ENCODE data around the gene HUWE1. TPM values are rescaled to one million over a fixed set of nuclear protein-coding genes. Genes with fewer than 3 reads are reported as not detected.
A peak's percentile ranks its signal among the peaks of the same experiment; 100 is the strongest.

Gene HUWE1
- total RNA-seq, 1 donor from 2014 or later = 108 TPM

GRCh38 chrX:53688300-53688699, 1.8 kb upstream of the HUWE1 start:
- Histone ChIP-seq H3K9me3 (ENCODE audit: control insufficient read depth in 3 of 3, low read length in 3 of 3) (no peaks in the 10 kb centered on the region), H3K4me3 (ENCODE audit: low read length in 3 of 3) (no peak overlapping the region), H3K27ac (ENCODE audit: low read depth, low read length) (no peak overlapping the region), H3K27me3 (ENCODE audit: control insufficient read depth in 3 of 3, insufficient read depth in 3 of 3, low read length in 3 of 3) (no peaks in the 10 kb centered on the region), H3K36me3 (ENCODE audit: control insufficient read depth in 3 of 3, insufficient read depth in 3 of 3, low read length in 3 of 3) (no peaks in the 10 kb centered on the region), H3K4me1 (ENCODE audit: control insufficient read depth in 3 of 3, insufficient read depth in 3 of 3, low read length in 3 of 3) (peaks cover 0 to 8% (median 0%) of the 10 kb centered on the region in 3 donors), H3K9ac (ENCODE audit: low read depth in 1 of 3, low read length in 3 of 3) (no peak overlapping the region)

- Histone ChIP-seq H3K4me3 (ENCODE audit: low read length in 3 of 3) (peak overlapping the region; percentile 69 to 77 (median 75)), H3K9ac (ENCODE audit: low read depth in 1 of 3, low read length in 3 of 3) (peak overlapping the region; percentile 77 to 88 (median 84)), H3K36me3 (ENCODE audit: control insufficient read depth in 3 of 3, insufficient read depth in 3 of 3, low read length in 3 of 3) (peaks cover 0 to 3% (median 0%) of the 10 kb centered on the region in 3 donors), H3K9me3 (ENCODE audit: control insufficient read depth in 3 of 3, low read length in 3 of 3) (no peaks in the 10 kb centered on the region), H3K4me1 (ENCODE audit: control insufficient read depth in 3 of 3, insufficient read depth in 3 of 3, low read length in 3 of 3) (peaks cover 6 to 15% (median 14%) of the 10 kb centered on the region in 3 donors), H3K27ac (ENCODE audit: low read depth, low read length) (peak overlapping the region; percentile 77), H3K27me3 (ENCODE audit: control insufficient read depth in 3 of 3, insufficient read depth in 3 of 3, low read length in 3 of 3) (no peaks in the 10 kb centered on the region)
These were observed 808 bp downstream of the HUWE1 start for GRCh38 chrX:53685711-53686110.

- Histone ChIP-seq H3K9ac (ENCODE audit: low read depth in 1 of 3, low read length in 3 of 3) (peak overlapping the region; percentile 66 to 89 (median 69)), H3K4me1 (ENCODE audit: control insufficient read depth in 3 of 3, insufficient read depth in 3 of 3, low read length in 3 of 3) (peaks cover 6 to 15% (median 14%) of the 10 kb centered on the region in 3 donors), H3K27ac (ENCODE audit: low read depth, low read length) (peak overlapping the region; percentile 95), H3K27me3 (ENCODE audit: control insufficient read depth in 3 of 3, insufficient read depth in 3 of 3, low read length in 3 of 3) (no peaks in the 10 kb centered on the region), H3K36me3 (ENCODE audit: control insufficient read depth in 3 of 3, insufficient read depth in 3 of 3, low read length in 3 of 3) (peaks cover 0 to 4% (median 3%) of the 10 kb centered on the region in 3 donors), H3K4me3 (ENCODE audit: low read length in 3 of 3) (peak overlapping the region; percentile 75 to 85 (median 81)), H3K9me3 (ENCODE audit: control insufficient read depth in 3 of 3, low read length in 3 of 3) (no peaks in the 10 kb centered on the region)
These were observed 1.9 kb downstream of the HUWE1 start for GRCh38 chrX:53684415-53685192.

GRCh38 chrX:53683556-53684414, 2.7 kb downstream of the HUWE1 start:
- H3K9me3 ChIP-seq (ENCODE audit: control insufficient read depth in 3 of 3, low read length in 3 of 3) = no peaks in the 10 kb centered on the region
- peak overlapping the region; percentile 89 to 91 (median 91) for H3K9ac ChIP-seq (ENCODE audit: low read depth in 1 of 3, low read length in 3 of 3)
- peaks cover 0 to 4% (median 3%) of the 10 kb centered on the region in 3 donors for H3K36me3 ChIP-seq (ENCODE audit: control insufficient read depth in 3 of 3, insufficient read depth in 3 of 3, low read length in 3 of 3)
- H3K4me3 ChIP-seq (ENCODE audit: low read length in 3 of 3) = peak overlapping the region; percentile 81 to 85 (median 84)
- peak overlapping the region; percentile 95 for H3K27ac ChIP-seq (ENCODE audit: low read depth, low read length)
- H3K4me1 ChIP-seq (ENCODE audit: control insufficient read depth in 3 of 3, insufficient read depth in 3 of 3, low read length in 3 of 3) = peaks cover 6 to 15% (median 14%) of the 10 kb centered on the region in 3 donors
- H3K27me3 ChIP-seq (ENCODE audit: control insufficient read depth in 3 of 3, insufficient read depth in 3 of 3, low read length in 3 of 3) = no peaks in the 10 kb centered on the region

- H3K4me1 ChIP-seq (ENCODE audit: control insufficient read depth in 3 of 3, insufficient read depth in 3 of 3, low read length in 3 of 3) = peaks cover 6 to 15% (median 14%) of the 10 kb centered on the region in 3 donors
- peaks cover 0 to 4% (median 3%) of the 10 kb centered on the region in 3 donors for H3K36me3 ChIP-seq (ENCODE audit: control insufficient read depth in 3 of 3, insufficient read depth in 3 of 3, low read length in 3 of 3)
- H3K27me3 ChIP-seq (ENCODE audit: control insufficient read depth in 3 of 3, insufficient read depth in 3 of 3, low read length in 3 of 3) = no peaks in the 10 kb centered on the region
- no peaks in the 10 kb centered on the region for H3K9me3 ChIP-seq (ENCODE audit: control insufficient read depth in 3 of 3, low read length in 3 of 3)
- peak overlapping the region; percentile 95 for H3K27ac ChIP-seq (ENCODE audit: low read depth, low read length)
- peak overlapping the region; percentile 89 to 91 (median 91) for H3K9ac ChIP-seq (ENCODE audit: low read depth in 1 of 3, low read length in 3 of 3)
- H3K4me3 ChIP-seq (ENCODE audit: low read length in 3 of 3) = peak overlapping the region; percentile 81 to 85 (median 84)
These were observed 3.5 kb downstream of the HUWE1 start for GRCh38 chrX:53682885-53683555.

- Histone ChIP-seq H3K4me1 (ENCODE audit: control insufficient read depth in 3 of 3, insufficient read depth in 3 of 3, low read length in 3 of 3) (peaks cover 8 to 15% (median 14%) of the 10 kb centered on the region in 3 donors), H3K9me3 (ENCODE audit: control insufficient read depth in 3 of 3, low read length in 3 of 3) (no peaks in the 10 kb centered on the region), H3K4me3 (ENCODE audit: low read length in 3 of 3) (no peak overlapping the region), H3K36me3 (ENCODE audit: control insufficient read depth in 3 of 3, insufficient read depth in 3 of 3, low read length in 3 of 3) (peaks cover 0 to 4% (median 3%) of the 10 kb centered on the region in 3 donors), H3K9ac (ENCODE audit: low read depth in 1 of 3, low read length in 3 of 3) (no peak overlapping the region), H3K27me3 (ENCODE audit: control insufficient read depth in 3 of 3, insufficient read depth in 3 of 3, low read length in 3 of 3) (no peaks in the 10 kb centered on the region), H3K27ac (ENCODE audit: low read depth, low read length) (no peak overlapping the region)
These were observed 4.9 kb downstream of the HUWE1 start for GRCh38 chrX:53681661-53682060.

- H3K9ac ChIP-seq (ENCODE audit: low read depth in 1 of 3, low read length in 3 of 3) = no peak overlapping the region
- H3K27ac ChIP-seq (ENCODE audit: low read depth, low read length) = no peak overlapping the region
- H3K4me3 ChIP-seq (ENCODE audit: low read length in 3 of 3) = no peak overlapping the region
- peaks cover 0 to 7% (median 3%) of the 10 kb centered on the region in 3 donors for H3K36me3 ChIP-seq (ENCODE audit: control insufficient read depth in 3 of 3, insufficient read depth in 3 of 3, low read length in 3 of 3)
- H3K9me3 ChIP-seq (ENCODE audit: control insufficient read depth in 3 of 3, low read length in 3 of 3) = no peaks in the 10 kb centered on the region
- H3K27me3 ChIP-seq (ENCODE audit: control insufficient read depth in 3 of 3, insufficient read depth in 3 of 3, low read length in 3 of 3) = no peaks in the 10 kb centered on the region
- H3K4me1 ChIP-seq (ENCODE audit: control insufficient read depth in 3 of 3, insufficient read depth in 3 of 3, low read length in 3 of 3) = peaks cover 8 to 25% (median 17%) of the 10 kb centered on the region in 3 donors
These were observed 7.9 kb downstream of the HUWE1 start for GRCh38 chrX:53678667-53679066.

- Histone ChIP-seq H3K9me3 (ENCODE audit: control insufficient read depth in 3 of 3, low read length in 3 of 3) (no peaks in the 10 kb centered on the region), H3K36me3 (ENCODE audit: control insufficient read depth in 3 of 3, insufficient read depth in 3 of 3, low read length in 3 of 3) (peaks cover 0 to 7% (median 3%) of the 10 kb centered on the region in 3 donors), H3K27ac (ENCODE audit: low read depth, low read length) (no peak overlapping the region), H3K9ac (ENCODE audit: low read depth in 1 of 3, low read length in 3 of 3) (no peak overlapping the region), H3K27me3 (ENCODE audit: control insufficient read depth in 3 of 3, insufficient read depth in 3 of 3, low read length in 3 of 3) (no peaks in the 10 kb centered on the region), H3K4me3 (ENCODE audit: low read length in 3 of 3) (no peak overlapping the region), H3K4me1 (ENCODE audit: control insufficient read depth in 3 of 3, insufficient read depth in 3 of 3, low read length in 3 of 3) (peaks cover 9 to 21% (median 9%) of the 10 kb centered on the region in 3 donors)
These were observed 9.2 kb downstream of the HUWE1 start for GRCh38 chrX:53677286-53677685.

GRCh38 chrX:53674581-53674980, 11.9 kb downstream of the HUWE1 start:
- Histone ChIP-seq H3K36me3 (ENCODE audit: control insufficient read depth in 3 of 3, insufficient read depth in 3 of 3, low read length in 3 of 3) (peaks cover 0 to 3% (median 0%) of the 10 kb centered on the region in 3 donors), H3K4me1 (ENCODE audit: control insufficient read depth in 3 of 3, insufficient read depth in 3 of 3, low read length in 3 of 3) (peaks cover 3 to 21% (median 6%) of the 10 kb centered on the region in 3 donors), H3K9ac (ENCODE audit: low read depth in 1 of 3, low read length in 3 of 3) (no peak overlapping the region), H3K27ac (ENCODE audit: low read depth, low read length) (no peak overlapping the region), H3K9me3 (ENCODE audit: control insufficient read depth in 3 of 3, low read length in 3 of 3) (no peaks in the 10 kb centered on the region), H3K4me3 (ENCODE audit: low read length in 3 of 3) (no peak overlapping the region), H3K27me3 (ENCODE audit: control insufficient read depth in 3 of 3, insufficient read depth in 3 of 3, low read length in 3 of 3) (no peaks in the 10 kb centered on the region)

Data from skeletal muscle tissue (tissue), 4 donors.